Posterior cingulate gyrus (tissue), 11 donors: ENCODE measurements around the gene EXD3.
"Not testable (repeated sequence)": the region's sequence is repeated elsewhere in the genome, so short reads cannot be mapped to it uniquely, and the experiment has no call there.

Source experiments
- DNase-seq, 10 donors: peaks; one replicate each; pipeline versions ENCODE4 v3.0.0 to v3.0.0-alpha.2; 2020 to 2021; ENCODE audit warnings: mixed read lengths in 3 of 10
- intact Hi-C: fragments of 100-400 bp; cut with DNase I; formaldehyde crosslinking; loops from one replicate; pipeline ENCODE4 v1.15.1; 2023

The EXD3 gene

DNA sequence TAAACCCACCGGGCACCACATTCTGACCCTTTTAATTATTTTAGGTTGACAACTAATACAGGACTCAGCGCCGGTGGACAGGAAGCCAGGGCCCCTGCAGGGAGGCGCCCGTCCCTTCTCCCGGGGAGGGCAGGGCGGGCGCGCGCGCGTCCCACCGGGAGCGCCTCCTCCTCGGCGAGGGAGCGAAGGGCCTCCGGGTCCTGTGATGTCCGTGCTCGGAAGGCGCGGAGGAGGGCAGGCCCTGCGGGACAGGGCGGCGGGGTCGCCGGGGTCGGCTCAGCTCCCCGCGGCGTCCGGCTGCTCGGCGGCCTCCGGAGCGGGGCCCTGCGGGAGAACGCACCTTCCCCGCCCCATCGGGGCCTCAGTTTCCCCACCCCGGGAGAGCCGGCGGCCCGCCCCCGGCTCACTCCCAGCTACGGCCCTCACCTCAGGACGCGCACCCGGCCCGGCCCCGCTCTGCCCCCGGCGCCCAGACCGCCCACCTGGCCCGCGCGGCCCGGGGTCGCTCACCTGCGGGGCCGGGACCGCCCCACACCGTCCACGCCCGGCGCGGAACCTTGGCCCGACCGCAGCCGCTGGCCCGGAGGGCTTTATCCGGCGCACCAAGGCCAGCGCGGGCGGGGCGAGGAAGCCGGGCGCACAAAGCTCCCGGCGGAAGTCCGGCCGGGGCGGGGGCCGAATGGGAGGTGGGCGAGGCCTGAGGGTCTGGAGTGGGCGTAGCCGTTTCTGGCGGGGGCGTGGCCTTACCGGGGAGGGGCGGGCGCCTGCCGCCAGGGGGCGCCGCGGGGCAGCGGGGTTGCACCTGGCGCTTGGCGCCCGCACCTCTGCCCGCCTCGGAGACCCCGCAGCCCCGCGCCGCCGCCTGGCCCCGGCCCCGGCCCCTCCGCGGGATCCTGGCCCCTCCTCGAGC is at the start of gene EXD3, which contains the start of gene NOXA1:
Gene EXD3, minus strand, starts transcription at position 559 of the 910 bp plus-strand sequence. CDS start 27,805 bp downstream, outside the sequence.
Gene NOXA1, plus strand, starts transcription at position 790 of the 910 bp plus-strand sequence. CDS start 137 bp downstream, outside the sequence.
- intact Hi-C loops, result loop anchor here (10.0 kb wide), 1 partner anchor 102 kb away; no protein-coding TSS in a partner anchor

DNA sequence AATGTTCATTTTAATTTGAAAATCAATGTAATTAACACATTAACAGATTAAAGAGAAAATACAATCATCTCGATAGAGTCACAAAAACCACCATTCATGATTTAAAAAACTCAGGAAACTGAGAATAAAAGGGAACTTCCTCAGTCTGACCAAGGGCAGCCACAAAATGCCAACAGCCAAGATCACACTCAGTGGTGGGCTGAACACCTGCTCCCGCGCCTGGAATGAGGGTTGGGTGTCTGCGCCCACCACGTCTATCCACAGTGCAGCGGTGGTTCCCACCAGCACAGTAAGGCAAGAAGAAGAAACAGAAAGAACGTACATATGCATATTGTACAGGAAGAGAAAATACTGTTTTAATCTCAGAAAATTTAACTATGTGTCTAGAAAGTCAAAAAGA is 47.8 kb upstream of the EXD3 start:
- intact Hi-C loops, result no loop called here
- DNase-seq, result peak in 2 of 10 donors; percentile 14 to 55

More for the DNA sequence above, at the start of gene EXD3, which contains the start of gene NOXA1:
- DNase-seq, result peak; percentile 85 to 98 (median 89)

DNA sequence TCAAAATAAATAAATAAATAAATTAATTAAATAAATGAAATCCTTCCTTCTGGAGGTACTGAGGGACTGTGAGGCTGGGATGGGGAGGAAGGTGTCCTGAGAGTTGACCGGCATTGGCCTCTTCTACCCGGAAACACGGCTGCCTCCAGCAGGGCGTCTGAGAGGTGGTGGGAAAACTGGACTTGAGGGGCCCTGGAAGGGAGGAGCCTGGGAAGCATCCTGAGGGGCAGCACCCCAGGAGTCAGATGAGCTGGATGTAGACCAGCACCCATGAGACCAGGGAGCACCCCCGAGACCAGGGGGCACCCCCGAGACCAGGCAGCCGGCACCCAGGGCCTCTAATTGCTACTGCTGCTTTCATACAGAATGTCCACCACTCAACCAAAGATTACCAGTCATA is 44.9 kb upstream of the EXD3 start:
- peak in 3 of 10 donors; percentile 30 to 68 (median 51) for DNase-seq
- intact Hi-C loops, result no loop called here

DNA sequence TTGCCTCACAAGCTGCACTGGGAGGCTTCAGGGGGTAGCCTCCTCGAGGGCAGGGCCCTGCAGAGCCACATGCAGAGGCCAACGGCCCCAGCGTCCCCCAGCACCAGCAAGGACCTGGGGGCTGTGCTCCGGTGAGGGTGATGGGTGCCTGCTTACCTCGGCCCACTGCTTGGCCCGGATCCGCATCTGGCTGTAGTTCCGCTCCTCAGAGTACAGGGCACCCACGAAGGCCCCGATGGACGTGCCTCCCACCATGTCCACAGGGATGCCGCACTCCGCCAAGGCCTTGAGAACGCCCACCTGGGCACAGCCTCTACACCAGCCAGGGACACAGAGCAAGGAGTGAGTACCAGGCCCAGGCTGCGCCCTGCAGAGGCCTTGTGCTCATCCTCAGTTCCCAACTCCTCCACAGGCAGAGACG is 44.2 kb upstream of the EXD3 start:
- intact Hi-C loops, result no loop called here

DNA sequence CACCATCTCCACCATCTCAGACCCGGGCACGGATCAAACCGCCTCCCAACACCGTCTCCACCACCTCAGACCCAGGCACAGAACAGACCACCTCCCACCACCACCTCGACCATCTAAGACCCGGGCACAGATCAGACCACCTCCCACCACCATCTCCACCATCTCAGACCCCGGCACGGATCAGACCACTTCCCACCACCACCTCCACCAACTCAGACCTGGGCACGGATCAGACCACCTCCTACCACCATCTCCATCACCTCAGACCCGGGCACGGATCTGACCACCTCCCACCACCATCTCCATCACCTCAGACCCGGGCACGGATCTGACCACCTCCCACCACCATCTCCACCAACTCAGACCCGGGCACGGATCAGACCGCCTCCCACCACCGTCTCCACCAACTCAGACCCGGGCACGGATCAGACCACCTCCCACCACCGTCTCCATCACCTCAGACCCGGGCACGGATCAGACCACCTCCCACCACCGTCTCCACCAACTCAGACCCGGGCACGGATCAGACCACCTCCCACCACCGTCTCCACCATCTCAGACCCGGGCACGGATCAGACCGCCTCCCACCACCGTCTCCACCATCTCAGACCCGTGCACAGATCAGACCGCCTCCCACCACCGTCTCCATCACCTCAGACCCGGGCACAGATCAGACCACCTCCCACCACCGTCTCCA is 43.6 kb upstream of the EXD3 start:
- DNase-seq, result peak in 2 of 10 donors; percentile 60 to 69
- intact Hi-C loops, result not testable (repeated sequence)

More for the DNA sequence above, 44.2 kb upstream of the EXD3 start:
- peak in 2 of 10 donors; percentile 65 to 72 for DNase-seq

GRCh38 chr9:137465720-137466388 is 42.9 kb upstream of the EXD3 start:
- peak in 2 of 10 donors; percentile 33 to 79 for DNase-seq
- intact Hi-C loops, result no loop called here

DNA sequence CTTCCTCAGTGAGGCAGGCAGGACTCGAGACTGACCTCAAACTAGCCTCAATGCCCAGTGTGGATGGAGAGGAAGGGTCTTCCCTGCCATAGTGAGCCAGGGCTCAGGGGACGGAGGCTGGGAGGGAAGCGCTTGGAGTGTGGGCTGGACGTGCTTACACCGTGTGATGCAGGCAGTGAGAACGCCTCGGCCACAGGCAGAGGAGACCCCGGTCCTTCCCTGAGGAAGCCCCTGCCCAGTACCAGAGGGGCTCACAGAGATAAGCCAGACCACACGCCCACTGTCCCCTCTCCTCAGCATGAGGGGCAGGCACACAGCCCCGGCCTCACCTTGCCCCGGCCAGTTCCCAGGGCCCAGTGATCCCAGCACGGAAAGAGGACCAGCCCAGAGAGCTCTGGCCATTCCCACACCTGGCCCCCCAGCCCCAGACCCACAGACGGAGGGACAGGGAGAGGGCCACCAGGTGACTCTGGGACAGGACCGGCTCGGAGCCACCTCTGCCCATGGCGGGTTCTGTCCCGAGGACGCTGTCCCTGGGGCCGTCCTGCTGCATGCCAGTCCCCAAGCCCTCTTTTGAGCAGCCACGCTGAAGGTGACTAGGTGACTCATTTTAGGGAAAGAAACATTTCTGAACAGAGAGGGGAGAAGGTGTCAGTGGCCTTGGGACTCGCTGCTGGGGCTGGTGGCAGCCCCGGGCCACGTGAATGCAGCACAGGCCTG is 42.2 kb upstream of the EXD3 start:
- DNase-seq, result peak in 3 of 10 donors; percentile 49 to 70 (median 55)
- intact Hi-C loops, result no loop called here

GRCh38 chr9:137464291-137464999 is 41.5 kb upstream of the EXD3 start:
- intact Hi-C loops, result no loop called here
- DNase-seq, result peak in 3 of 10 donors; percentile 65 to 75 (median 70)

DNA sequence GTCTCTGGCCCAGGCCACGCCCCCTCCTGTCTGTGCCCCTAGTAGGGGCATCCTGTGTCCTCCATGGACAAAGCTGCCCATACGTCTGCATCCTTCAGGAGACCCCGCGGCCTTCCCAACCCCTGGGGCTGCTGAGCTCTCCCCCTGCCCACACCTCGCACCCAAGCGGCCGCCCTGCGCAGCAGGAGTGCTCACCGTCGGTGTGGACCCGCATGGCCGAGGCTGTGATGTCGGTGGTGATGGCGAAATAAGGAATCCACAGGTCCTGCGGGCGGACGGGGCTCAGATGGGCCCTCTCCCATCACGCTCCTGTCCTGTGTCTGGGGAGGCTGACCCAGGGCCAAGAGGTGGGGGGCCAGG is 40.9 kb upstream of the EXD3 start:
- DNase-seq, result peak in 2 of 10 donors; percentile 54 to 80
- intact Hi-C loops, result no loop called here

- intact Hi-C loops, result no loop called here
- peak in 4 of 10 donors; percentile 5 to 82 (median 60) for DNase-seq
These were observed 40.3 kb upstream of the EXD3 start for GRCh38 chr9:137462986-137463930.

GRCh38 chr9:137462396-137462985 is 39.5 kb upstream of the EXD3 start:
- peak in 4 of 10 donors; percentile 6 to 83 (median 72) for DNase-seq
- intact Hi-C loops, result no loop called here

DNA sequence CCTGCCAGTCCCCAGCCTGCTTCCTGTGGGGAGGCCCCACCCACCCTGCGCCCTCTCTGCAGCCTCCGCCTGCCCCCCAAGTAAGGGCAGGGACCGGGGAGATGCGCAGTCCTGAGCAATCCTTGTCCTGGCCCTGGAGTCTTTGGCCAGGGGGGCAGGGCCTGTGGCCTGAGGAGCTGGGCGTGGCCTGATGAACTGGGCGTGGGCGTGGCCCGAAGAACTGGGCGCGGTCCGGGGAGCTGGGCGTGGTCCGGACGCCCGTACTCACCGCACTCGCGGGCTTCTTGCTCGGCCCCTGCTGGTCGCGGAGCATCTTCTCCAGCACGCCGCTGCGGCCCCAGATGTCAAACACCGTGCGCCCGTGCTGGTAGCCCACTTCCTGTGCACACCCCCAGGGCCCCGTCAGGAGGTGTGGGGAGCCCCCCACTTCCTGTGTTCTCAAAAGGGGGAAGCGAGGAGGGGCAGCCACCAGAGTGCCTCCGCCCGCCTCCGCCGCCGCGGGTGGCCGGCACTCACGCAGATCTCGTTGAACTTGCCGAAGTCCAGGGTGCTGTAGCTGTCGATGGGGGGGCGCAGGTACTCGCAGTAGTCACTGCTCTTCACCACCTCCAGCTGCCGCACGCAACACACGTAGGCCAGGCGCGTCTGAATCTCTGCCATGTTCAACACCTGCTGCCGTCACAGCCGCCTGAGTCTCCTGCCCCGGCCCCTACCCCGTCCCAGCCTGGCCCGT is 38.9 kb upstream of the EXD3 start:
- peak in 4 of 10 donors; percentile 6 to 87 (median 70) for DNase-seq
- intact Hi-C loops, result no loop called here

DNA sequence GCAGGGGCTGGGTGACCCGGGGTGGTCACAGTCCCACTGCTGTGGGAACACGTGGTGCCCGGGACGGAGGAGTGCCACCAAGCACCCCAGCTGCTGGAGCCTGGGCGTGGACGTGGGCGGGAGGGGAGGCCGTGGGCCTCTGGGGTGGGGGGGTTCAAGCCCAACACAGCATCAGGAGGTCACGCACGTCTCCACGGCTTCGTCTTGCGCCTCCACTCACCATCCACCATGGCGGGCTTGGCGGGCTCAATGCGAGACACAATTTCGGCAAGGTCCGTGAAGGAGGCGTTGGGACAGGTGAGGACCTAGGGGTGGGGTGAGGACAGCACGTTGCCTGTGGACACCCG is 38.3 kb upstream of the EXD3 start:
- intact Hi-C loops, result no loop called here
- peak in 3 of 10 donors; percentile 5 to 79 (median 52) for DNase-seq

DNA sequence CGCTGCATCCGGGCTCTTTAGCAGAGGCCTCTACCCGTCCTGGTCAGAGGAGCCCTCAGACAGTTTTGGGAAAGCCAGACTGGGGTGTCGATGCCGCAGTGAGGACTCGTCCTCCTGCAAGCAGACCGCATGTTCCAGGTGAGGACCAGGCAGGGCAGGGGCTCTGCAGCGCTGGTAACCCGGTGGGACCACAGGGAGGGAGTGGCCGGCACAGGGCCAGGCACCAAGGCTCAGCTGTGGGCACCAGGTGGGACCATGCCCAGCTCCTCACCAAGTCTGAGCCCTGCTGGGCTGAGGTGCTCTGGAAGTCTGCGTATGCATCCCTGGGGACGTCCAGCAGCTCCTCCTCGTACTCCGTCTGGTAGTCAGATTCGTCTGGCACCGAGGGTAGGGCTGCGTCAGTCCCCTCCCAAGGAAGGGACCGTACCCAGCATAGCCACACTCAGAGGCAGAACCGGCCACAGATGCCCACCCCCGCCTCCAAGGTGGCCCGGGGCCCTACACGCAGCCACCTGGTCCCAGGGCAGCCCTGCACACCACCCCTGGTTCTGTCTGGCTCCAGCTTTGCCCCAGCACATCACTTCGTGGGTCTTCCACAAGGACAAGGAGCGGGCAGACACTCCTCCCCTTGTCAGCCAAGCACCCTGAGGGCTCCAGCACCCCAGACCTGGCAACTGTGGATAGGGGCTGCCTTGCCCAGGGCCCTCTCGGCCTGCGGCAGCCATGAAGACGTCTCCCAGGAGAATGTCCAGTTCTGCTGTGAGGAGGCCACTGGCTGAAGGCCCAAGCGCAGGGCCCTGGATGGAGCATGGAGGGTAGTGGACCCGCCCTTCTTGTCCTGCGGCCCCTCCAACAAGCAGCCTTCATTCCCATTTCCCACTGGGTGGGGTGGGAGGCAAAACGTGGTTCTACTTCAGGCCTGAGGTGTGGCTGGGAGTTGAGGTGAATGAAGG is 37.7 kb upstream of the EXD3 start:
- intact Hi-C loops, result no loop called here
- peak in 4 of 10 donors; percentile 5 to 79 (median 64) for DNase-seq

- intact Hi-C loops, result no loop called here
- DNase-seq, result peak in 4 of 10 donors; percentile 6 to 84 (median 50)
These were observed 36.8 kb upstream of the EXD3 start for GRCh38 chr9:137459601-137460362.
